Stimulated activated CD4-positive, alpha-beta T cell treated with anti-CD3 and anti-CD28 coated beads, Interleukin-1b, Interleukin-23, amount 100 ng/mL, for 1 hour (primary cell): Measurements from ENCODE around the gene MAIP1.

Experiments used
- DNase-seq, 2 donors: peaks; one replicate each; pipeline ENCODE4 v3.0.0-alpha.2; 2020; ENCODE audit warnings: low read depth in 2 of 2

The MAIP1 gene

GRCh38 chr2:199946836-199947235 is 8.5 kb upstream of the MAIP1 start:
- no peak for DNase-seq

- no peak for DNase-seq
These were observed 5.0 kb upstream of the MAIP1 start for GRCh38 chr2:199950396-199950795.

GRCh38 chr2:199951023-199951422 is 4.4 kb upstream of the MAIP1 start:
- DNase-seq, result no peak

GRCh38 chr2:199955007-199955338 is 409 bp upstream of the MAIP1 start:
- no peak for DNase-seq

GRCh38 chr2:199956062-199956380 is 639 bp downstream of the MAIP1 start:
- no peak for DNase-seq

GRCh38 chr2:199958014-199958413 is 2.6 kb downstream of the MAIP1 start:
- DNase-seq, result no peak

GRCh38 chr2:199962203-199962602 is 6.8 kb downstream of the MAIP1 start:
- DNase-seq, result no peak

- DNase-seq, result no peak
These were observed 11.0 kb downstream of the MAIP1 start for GRCh38 chr2:199966405-199966804.

- no peak for DNase-seq
These were observed 11.6 kb downstream of the MAIP1 start for GRCh38 chr2:199966976-199967375.

GRCh38 chr2:199968126-199968525 is 12.7 kb downstream of the MAIP1 start:
- no peak for DNase-seq

GRCh38 chr2:199972088-199972626 is 16.8 kb downstream of the MAIP1 start:
- DNase-seq, result no peak

GRCh38 chr2:199973703-199974102 is 18.3 kb downstream of the MAIP1 start:
- no peak for DNase-seq

GRCh38 chr2:199975273-199975895 is 20.0 kb downstream of the MAIP1 start:
- DNase-seq, result no peak

GRCh38 chr2:199977984-199978415 is 22.6 kb downstream of the MAIP1 start:
- no peak for DNase-seq

- no peak for DNase-seq
These were observed 24.0 kb downstream of the MAIP1 start for GRCh38 chr2:199979398-199979797.

- peak; percentile 53 to 84 for DNase-seq
These were observed 24.6 kb downstream of the MAIP1 start for GRCh38 chr2:199979832-199980628.

GRCh38 chr2:199982126-199982843 is 26.9 kb downstream of the MAIP1 start:
- no peak for DNase-seq

- DNase-seq, result no peak
These were observed 28.2 kb downstream of the MAIP1 start for GRCh38 chr2:199983534-199983933.

GRCh38 chr2:199984159-199984558 is 28.8 kb downstream of the MAIP1 start:
- no peak for DNase-seq

- no peak for DNase-seq
These were observed 29.4 kb downstream of the MAIP1 start for GRCh38 chr2:199984755-199985154.

- peak in 1 of 2 donors; percentile 16 for DNase-seq
These were observed 30.3 kb downstream of the MAIP1 start for GRCh38 chr2:199985625-199986207.

- no peak for DNase-seq
These were observed 32.2 kb downstream of the MAIP1 start for GRCh38 chr2:199987586-199987985.
